Dendritic cell treated with granulocyte-macrophage colony-stimulating factor and Interleukin-4, amounts not matched to agents 40 ng/mL and 50 ng/mL, for 4 days (primary cell): ENCODE measurements around the gene ARAP2.

Source experiments
- H3K27ac Mint-ChIP-seq: one replicate; pipeline ENCODE4 v1.8.0; 2022; ENCODE audit warnings: mild to moderate bottlenecking, mixed read lengths
- H3K27me3 Mint-ChIP-seq: one replicate; pipeline ENCODE4 v1.8.0; 2022; ENCODE audit warnings: mild to moderate bottlenecking, mixed read lengths
- H3K36me3 Mint-ChIP-seq: one replicate; pipeline ENCODE4 v1.8.0; 2022; ENCODE audit warnings: low read depth, mixed read lengths
- H3K4me1 Mint-ChIP-seq: one replicate; pipeline ENCODE4 v1.8.0; 2022; ENCODE audit warnings: low read depth, mixed read lengths
- H3K4me3 Mint-ChIP-seq: one replicate; pipeline ENCODE4 v1.8.0; 2022; ENCODE audit warnings: mild to moderate bottlenecking, moderate library complexity, mixed read lengths
- H3K9me3 Mint-ChIP-seq: one replicate; pipeline ENCODE4 v1.8.0; 2022; ENCODE audit warnings: mixed read lengths
- intact Hi-C: fragments of 100-400 bp; cut with micrococcal nuclease; formaldehyde crosslinking; loops from one replicate; pipeline ENCODE4 v1.15.0; 2022

The ARAP2 gene

DNA sequence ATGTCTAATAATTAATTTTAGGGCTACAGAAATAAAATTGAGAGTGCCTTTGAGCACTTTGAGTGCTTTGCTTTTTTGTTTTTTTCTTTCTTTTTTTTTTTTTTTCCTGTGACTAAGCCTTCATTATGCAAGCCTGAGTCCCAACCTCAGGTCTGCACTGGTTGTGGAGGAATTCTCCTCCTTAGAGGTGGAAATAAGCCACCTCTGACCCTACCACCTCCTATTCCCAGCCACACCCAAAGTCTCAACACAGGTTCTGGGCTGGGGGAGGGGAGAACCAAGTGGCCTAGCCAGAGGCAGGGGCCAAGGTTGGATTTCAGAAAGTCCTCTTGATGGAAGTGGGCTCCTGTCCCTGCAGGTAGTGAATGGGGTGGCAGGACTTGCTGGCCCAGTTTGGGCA, 180.2 kb downstream of the ARAP2 start:
- Mint-ChIP-seq H3K27ac (no peak overlapping the region), H3K9me3 (peaks cover 8% of the 10 kb centered on the region), H3K27me3 (no peaks in the 10 kb centered on the region), H3K4me1 (peaks cover 11% of the 10 kb centered on the region), H3K4me3 (no peak overlapping the region), H3K36me3 (peaks cover 30% of the 10 kb centered on the region)
- intact Hi-C loops, result no loop called here

DNA sequence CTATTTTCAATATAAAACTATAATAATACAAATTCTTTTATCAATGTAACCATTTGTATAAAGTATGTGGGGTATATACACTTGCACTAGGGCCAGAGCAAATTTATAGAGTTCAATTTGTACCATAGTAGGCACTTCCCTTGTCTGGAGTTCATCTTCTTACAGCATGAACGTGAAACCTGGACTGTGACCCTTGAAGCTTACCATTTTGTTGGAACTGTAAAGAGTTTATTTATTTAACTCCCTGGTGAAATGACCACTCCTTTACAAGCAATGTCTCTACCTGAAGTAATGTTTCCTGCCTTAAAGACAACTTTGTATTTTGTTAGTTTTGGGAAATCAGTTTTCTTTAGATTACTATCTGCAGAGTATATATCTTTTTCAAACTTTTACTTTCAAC, 188.2 kb downstream of the ARAP2 start:
- peaks cover 11% of the 10 kb centered on the region for H3K4me1 Mint-ChIP-seq
- intact Hi-C loops, result no loop called here
- no peak overlapping the region for H3K4me3 Mint-ChIP-seq
- no peaks in the 10 kb centered on the region for H3K9me3 Mint-ChIP-seq
- no peaks in the 10 kb centered on the region for H3K36me3 Mint-ChIP-seq
- no peaks in the 10 kb centered on the region for H3K27me3 Mint-ChIP-seq
- H3K27ac Mint-ChIP-seq, result no peak overlapping the region

DNA sequence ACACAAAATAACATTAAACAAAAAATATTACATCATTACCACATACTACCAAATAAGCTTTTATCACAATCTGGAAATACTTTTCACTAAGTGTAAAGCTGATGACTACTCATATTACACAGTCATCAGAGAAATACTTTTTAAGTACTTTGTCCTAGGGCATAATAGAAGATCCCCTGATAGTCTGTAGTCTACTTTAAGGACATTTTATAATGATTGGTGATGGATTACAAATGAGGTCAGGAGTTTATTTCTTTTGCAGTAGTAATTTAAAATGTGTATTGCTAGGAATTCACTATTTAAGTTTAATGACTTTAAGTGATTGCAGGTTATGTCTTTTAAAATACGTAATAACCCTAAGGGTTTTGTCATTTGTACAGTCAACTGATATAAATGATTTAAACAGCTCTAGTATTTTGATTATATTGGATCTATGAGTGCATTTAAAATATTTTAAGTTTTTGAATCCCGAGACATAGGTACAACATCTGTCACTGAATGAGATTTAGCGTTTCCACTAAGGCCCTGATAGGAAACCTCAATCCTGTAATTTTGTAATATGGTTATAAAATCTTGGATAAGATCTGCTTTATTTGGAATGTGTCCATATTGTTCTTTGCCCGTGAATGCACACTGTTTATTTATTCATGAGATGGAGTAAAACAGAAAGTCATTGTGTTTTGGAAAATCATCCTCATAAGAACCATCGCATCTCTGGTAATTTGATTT, 189.5 kb downstream of the ARAP2 start:
- intact Hi-C loops, result no loop called here
- Mint-ChIP-seq H3K36me3 (no peaks in the 10 kb centered on the region), H3K9me3 (no peaks in the 10 kb centered on the region), H3K27ac (no peak overlapping the region), H3K4me1 (peaks cover 5% of the 10 kb centered on the region), H3K4me3 (no peak overlapping the region), H3K27me3 (no peaks in the 10 kb centered on the region)

DNA sequence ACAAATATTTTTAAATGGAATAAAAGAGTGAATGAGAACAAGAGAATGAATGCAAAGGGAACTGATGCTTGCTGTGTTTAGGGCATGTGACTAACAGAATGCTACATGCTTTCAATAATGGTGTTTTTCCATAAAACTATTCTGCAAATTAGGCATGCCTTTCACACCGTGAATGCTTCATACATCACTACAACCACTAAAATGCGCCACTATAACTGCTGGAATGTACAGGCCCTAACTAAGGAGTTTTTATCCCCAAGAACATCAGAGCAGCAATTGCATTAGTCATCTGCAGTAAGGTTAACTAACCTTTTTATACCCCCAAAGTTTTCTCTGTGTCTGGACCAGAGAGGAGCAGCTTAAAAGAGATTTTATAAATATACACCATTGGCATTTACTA, 190.4 kb downstream of the ARAP2 start:
- intact Hi-C loops, result no loop called here
- H3K9me3 Mint-ChIP-seq, result no peaks in the 10 kb centered on the region
- H3K36me3 Mint-ChIP-seq, result no peaks in the 10 kb centered on the region
- H3K27me3 Mint-ChIP-seq, result no peaks in the 10 kb centered on the region
- H3K4me3 Mint-ChIP-seq, result no peak overlapping the region
- H3K27ac Mint-ChIP-seq, result no peak overlapping the region
- H3K4me1 Mint-ChIP-seq, result no peaks in the 10 kb centered on the region

DNA sequence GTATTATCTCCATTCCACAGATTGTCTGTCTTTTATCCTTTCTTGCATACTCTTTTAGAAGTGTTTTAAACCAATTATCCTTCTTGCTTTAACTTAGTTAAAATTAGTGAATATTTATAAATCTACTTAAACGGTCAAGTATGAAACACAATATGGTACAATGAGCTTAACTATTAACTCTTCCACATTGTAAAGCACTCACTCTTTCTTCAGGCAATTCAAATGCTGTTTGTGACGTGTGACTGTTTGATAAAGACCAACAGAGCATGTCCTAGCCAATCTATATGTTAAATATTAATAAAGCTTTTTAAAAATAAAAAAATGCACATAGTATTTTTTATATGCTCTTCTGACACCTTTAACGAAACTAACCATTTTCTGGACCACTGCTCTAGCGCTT, 192.7 kb downstream of the ARAP2 start:
- H3K4me3 Mint-ChIP-seq, result no peak overlapping the region
- no peaks in the 10 kb centered on the region for H3K36me3 Mint-ChIP-seq
- intact Hi-C loops, result no loop called here
- no peak overlapping the region for H3K27ac Mint-ChIP-seq
- no peaks in the 10 kb centered on the region for H3K9me3 Mint-ChIP-seq
- H3K27me3 Mint-ChIP-seq, result no peaks in the 10 kb centered on the region
- H3K4me1 Mint-ChIP-seq, result no peaks in the 10 kb centered on the region

DNA sequence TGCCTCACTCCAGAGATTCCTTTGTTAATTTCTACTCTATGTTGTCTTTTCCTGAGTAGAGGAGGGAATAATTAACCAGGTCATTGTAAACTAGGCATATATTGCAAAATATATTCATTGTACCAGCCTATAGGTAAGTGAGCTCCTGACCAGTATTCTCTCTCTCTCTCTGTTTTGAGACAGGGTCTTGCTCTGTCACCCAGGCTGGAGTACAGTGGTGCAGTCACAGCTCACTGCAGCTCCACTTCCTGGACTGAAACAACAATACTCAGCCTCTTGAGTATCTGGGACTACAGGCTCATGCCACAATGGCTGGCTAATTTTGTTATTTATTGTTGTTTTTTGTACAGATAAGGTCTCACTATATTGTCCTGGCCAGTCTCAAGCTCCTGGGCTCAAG, 198.3 kb downstream of the ARAP2 start:
- no peak overlapping the region for H3K4me3 Mint-ChIP-seq
- intact Hi-C loops, result no loop called here
- no peaks in the 10 kb centered on the region for H3K36me3 Mint-ChIP-seq
- H3K27ac Mint-ChIP-seq, result no peak overlapping the region
- H3K4me1 Mint-ChIP-seq, result no peaks in the 10 kb centered on the region
- peaks cover 14% of the 10 kb centered on the region for H3K9me3 Mint-ChIP-seq
- H3K27me3 Mint-ChIP-seq, result no peaks in the 10 kb centered on the region

DNA sequence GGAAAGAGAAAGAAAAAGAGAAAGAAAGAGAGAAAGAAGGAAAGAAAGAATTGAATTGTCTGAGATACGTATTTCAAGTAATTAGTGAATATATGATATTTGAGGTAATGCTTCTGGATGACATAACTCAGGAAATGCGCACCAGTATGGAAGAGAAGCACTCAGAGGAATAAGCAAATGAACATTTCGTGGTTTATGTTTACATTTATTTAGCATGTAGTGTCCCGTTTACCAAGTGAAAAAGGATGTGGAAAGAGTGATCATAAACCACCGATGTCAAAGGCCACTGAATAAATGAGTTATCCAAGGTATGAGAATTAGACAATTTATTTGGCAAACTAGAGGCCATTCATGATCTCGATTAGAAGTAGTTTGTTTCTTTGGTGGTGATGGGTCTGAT, 200.4 kb downstream of the ARAP2 start:
- H3K4me1 Mint-ChIP-seq, result no peaks in the 10 kb centered on the region
- H3K27ac Mint-ChIP-seq, result no peak overlapping the region
- peaks cover 21% of the 10 kb centered on the region for H3K9me3 Mint-ChIP-seq
- no peaks in the 10 kb centered on the region for H3K27me3 Mint-ChIP-seq
- H3K36me3 Mint-ChIP-seq, result no peaks in the 10 kb centered on the region
- H3K4me3 Mint-ChIP-seq, result no peak overlapping the region
- intact Hi-C loops, result no loop called here

DNA sequence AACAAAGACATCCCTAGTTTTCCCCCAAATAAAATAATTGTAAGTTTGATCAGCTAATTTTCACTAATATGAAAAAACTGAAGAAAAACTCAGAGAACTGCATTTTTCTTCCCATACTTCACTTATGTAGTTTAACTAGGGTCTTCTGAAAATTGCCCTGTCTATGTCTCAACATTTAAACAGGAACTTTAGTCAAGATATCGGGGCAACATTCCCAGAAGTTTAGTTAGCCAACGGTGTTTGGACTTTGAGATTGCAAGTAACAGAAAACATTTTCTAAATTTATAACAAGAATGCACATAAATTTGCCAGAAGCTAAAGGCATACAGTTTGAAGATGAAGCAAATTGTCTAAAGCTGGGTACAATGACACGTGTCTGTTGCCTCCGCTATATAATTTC, 201.1 kb downstream of the ARAP2 start:
- Mint-ChIP-seq H3K27ac (no peak overlapping the region), H3K4me1 (no peaks in the 10 kb centered on the region), H3K36me3 (no peaks in the 10 kb centered on the region)

DNA sequence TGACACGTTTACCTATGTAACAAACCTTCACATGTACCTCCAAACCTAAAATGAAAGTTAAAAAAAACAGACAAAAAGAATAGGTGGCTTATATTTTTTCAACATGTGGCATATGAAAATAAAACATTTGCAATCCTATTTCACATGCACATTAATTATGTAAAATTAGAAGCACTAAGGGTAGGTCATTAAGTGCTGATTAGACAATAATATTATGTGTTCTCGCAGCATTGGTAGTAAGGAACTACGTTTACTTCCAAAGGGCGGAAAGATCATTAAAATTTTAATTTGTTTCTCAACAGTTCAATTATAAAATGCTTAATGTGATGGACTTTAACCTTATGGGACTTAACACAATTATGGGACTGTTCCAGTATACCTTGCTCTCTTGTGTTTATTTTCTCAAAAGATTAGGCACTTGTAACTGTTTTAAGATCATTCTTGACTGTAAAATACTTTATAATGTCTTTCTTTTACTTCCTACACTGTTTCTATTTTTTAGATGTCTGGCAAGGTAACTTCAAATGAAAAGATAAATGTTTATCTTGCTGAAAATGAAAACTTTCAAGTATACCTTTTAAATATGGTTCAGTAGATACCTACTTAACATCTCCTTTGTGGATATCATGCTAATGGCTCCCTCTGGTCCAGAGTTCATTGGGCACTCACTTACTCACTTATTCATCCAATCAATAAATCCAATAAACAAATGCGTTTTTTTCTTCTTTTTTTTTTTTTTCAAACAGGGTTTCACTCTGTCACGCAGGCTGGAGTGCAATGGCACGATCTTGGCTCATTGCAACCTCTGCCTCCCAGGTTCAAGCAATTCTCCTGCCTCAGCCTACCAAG, 202.0 kb downstream of the ARAP2 start:
- H3K4me3 Mint-ChIP-seq, result no peak overlapping the region
- intact Hi-C loops, result no loop called here
- no peak overlapping the region for H3K27ac Mint-ChIP-seq
- H3K4me1 Mint-ChIP-seq, result no peaks in the 10 kb centered on the region
- H3K9me3 Mint-ChIP-seq, result peaks cover 21% of the 10 kb centered on the region
- no peaks in the 10 kb centered on the region for H3K27me3 Mint-ChIP-seq
- no peaks in the 10 kb centered on the region for H3K36me3 Mint-ChIP-seq

More for the DNA sequence above, 201.1 kb downstream of the ARAP2 start:
- H3K9me3 Mint-ChIP-seq, result peaks cover 21% of the 10 kb centered on the region
- H3K27me3 Mint-ChIP-seq, result no peaks in the 10 kb centered on the region
- H3K4me3 Mint-ChIP-seq, result no peak overlapping the region
- intact Hi-C loops, result no loop called here

DNA sequence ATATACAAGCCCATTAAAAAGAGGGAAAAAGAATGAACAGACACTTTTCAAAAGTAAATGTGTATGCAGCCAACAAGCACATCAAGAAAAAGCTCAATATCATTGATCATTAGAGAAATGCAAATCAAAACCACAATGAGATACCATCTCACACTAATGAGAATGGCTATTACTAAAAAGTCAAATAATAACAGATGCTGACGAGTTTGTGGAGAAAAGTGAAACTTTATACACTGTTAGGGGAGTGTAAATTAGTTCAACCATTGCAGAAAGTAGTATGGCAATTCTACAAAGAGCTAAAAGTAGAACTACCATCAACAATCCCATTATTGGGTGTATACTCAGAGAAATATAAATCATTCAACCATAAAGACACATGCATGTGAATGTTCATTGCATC, 203.0 kb downstream of the ARAP2 start:
- no peak overlapping the region for H3K4me3 Mint-ChIP-seq
- peaks cover 21% of the 10 kb centered on the region for H3K9me3 Mint-ChIP-seq
- H3K27ac Mint-ChIP-seq, result no peak overlapping the region
- H3K36me3 Mint-ChIP-seq, result no peaks in the 10 kb centered on the region
- H3K27me3 Mint-ChIP-seq, result no peaks in the 10 kb centered on the region
- H3K4me1 Mint-ChIP-seq, result no peaks in the 10 kb centered on the region
- intact Hi-C loops, result no loop called here

DNA sequence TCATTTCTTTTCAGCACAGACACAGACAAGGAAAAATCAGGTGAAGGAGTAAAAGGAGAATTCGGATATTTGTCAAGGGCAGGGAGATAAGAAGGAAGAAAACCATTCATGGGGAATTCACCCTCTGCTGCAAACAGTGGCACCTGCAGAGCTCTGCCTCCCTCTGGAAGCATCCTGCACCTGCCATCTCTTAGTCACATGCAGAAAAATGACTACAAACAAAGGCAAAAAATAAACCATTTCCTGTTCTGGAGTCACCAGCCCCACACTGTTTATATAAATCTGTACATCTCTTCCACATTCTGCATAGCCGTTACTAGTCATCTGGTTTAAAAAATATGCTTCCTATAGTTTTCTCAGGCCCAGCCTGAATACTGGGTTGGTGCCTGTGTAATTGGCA, 205.3 kb downstream of the ARAP2 start:
- no peaks in the 10 kb centered on the region for H3K27me3 Mint-ChIP-seq
- no peaks in the 10 kb centered on the region for H3K36me3 Mint-ChIP-seq
- H3K4me1 Mint-ChIP-seq, result no peaks in the 10 kb centered on the region
- intact Hi-C loops, result no loop called here
- H3K9me3 Mint-ChIP-seq, result peaks cover 16% of the 10 kb centered on the region
- H3K4me3 Mint-ChIP-seq, result no peak overlapping the region
- no peak overlapping the region for H3K27ac Mint-ChIP-seq

DNA sequence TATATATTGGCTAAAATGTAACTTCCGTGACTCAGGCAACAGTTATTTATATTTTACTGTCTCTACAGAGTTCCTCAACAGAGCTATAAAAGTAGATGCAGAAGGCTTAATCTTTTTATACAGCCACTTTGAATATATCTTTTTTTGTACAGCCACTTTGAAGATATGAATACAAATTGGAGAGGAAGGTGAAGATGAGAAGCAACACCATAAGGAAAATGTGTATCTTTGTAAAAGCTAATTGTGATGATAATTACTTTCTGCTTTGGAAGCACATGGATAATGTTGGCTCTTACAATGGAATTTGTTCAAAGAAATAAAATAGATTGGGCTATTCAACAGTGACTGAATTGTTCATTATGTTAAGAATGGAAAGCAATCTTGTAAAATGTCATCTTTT, 205.8 kb downstream of the ARAP2 start:
- Mint-ChIP-seq H3K27me3 (no peaks in the 10 kb centered on the region), H3K4me3 (no peak overlapping the region), H3K36me3 (no peaks in the 10 kb centered on the region), H3K4me1 (no peaks in the 10 kb centered on the region), H3K27ac (no peak overlapping the region), H3K9me3 (peaks cover 11% of the 10 kb centered on the region)
- intact Hi-C loops, result no loop called here

DNA sequence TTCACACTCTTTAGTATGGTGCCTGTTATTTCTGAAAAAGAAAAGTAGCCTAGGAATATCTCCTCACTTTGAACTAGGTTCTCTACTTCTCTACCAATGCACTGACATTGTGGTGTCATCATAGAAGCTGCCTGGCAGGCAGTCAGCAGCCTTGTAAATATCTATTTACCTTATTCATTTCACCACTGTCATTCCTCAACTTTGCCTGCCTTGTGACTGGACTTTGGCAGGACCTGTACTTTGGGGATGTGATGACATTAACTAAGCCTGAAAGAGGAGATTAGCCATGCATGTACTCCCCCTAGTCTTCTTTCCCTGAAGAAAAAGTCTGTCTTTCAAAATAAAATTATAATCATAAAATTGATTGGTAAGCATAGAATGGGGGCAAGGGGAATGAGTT, 207.2 kb downstream of the ARAP2 start:
- H3K4me1 Mint-ChIP-seq, result no peaks in the 10 kb centered on the region

DNA sequence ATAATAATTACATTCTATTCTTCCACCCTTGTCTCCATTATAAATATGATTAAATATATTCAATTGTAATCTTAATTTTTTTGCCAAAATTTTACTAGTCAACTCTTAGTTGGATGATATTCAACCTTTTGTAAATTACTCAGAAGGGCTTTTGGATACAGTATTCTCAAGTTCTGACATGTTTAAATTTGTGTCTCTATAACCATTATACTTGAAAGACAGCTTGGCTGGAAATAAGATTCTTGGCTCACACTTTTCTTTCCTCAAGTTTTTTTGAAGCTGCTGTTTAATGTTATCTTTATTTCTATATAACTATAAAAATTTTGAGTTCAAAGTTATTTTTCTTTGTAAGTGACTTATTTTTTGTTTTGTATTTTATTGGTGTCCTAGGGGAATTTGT, 214.4 kb downstream of the ARAP2 start:
- intact Hi-C loops, result no loop called here
- H3K27me3 Mint-ChIP-seq, result no peaks in the 10 kb centered on the region
- no peak overlapping the region for H3K4me3 Mint-ChIP-seq
- no peak overlapping the region for H3K27ac Mint-ChIP-seq
- H3K36me3 Mint-ChIP-seq, result no peaks in the 10 kb centered on the region
- H3K4me1 Mint-ChIP-seq, result no peaks in the 10 kb centered on the region
- no peaks in the 10 kb centered on the region for H3K9me3 Mint-ChIP-seq

More for the DNA sequence above, 207.2 kb downstream of the ARAP2 start:
- Mint-ChIP-seq H3K27ac (no peak overlapping the region), H3K36me3 (no peaks in the 10 kb centered on the region), H3K27me3 (no peaks in the 10 kb centered on the region), H3K4me3 (no peak overlapping the region), H3K9me3 (peaks cover 7% of the 10 kb centered on the region)
- intact Hi-C loops, result no loop called here
